ENCODE data around the gene NEUROG2. TPM values are rescaled to one million over a fixed set of nuclear protein-coding genes. Genes with fewer than 3 reads are reported as not detected.
A peak's percentile ranks its signal among the peaks of the same experiment; 100 is the strongest.

Gene NEUROG2
- total RNA-seq, 1 experiment from 2014 or later: 0.12 TPM

DNA sequence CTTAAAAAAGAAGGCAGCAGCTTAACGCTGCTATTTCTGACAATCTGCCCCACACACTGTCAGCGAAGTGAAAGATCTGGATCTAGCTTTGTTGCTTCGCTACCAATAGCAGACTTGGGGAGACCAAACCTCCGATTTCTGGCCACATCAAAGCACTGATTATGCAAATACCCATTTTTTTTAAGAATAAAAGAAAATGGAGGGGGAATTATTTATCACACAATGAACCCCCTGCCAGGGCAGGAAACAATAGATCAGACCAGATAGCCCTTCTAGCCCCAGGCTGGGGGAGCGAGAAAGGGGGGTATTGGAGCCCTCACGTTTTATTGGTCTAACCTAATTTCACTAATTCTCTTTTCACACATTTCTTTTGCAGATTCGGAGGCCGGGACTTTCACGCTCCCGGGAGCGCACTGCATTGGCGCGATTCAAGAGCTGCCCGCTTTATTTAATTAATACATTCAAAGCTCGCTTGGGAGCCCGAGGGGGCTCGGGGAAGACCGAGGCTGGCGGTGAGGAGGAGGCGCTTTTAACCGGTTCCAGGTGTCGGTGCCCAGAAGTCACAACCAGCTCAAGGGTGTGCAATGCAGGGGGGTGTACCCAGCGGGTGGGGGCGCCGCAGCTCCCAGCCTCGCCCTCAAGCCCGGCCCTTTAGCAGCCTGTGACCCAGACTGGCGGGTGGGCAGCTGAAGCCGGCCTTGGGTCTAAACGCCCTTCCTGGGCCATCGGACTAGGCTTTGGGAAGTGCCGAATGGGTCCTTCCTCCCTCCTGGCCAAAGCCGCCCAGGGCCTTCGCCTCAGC, 5.5 kb downstream of the NEUROG2 start:
- H3K27me3 ChIP-seq (ENCODE audit: insufficient read depth, low read length): no peaks in the 10 kb centered on the region
- no peaks in the 10 kb centered on the region for H3K79me2 ChIP-seq (ENCODE audit: insufficient read depth, low read length)
- H3K36me3 ChIP-seq (ENCODE audit: control insufficient read depth in 1 of 2, insufficient read depth in 2 of 2, low read length in 2 of 2): no peaks in the 10 kb centered on the region
- ChIA-PET POLR2A (no interaction called here), CTCF (no interaction called here), RAD21 (ENCODE audit: low non-redundant PET in 1 of 2, low total read pairs in 2 of 2, uncharacterized antibody in 2 of 2, unreplicated experiment in 2 of 2) (no interaction called here)
- H4K20me1 ChIP-seq (ENCODE audit: insufficient read depth): no peaks in the 10 kb centered on the region
- H2AFZ ChIP-seq (ENCODE audit: low read depth, low read length, poor library complexity, severe bottlenecking): no peak overlapping the region
- H3K9ac ChIP-seq (ENCODE audit: low read length): no peak overlapping the region
- no peak overlapping the region for H3K4me3 ChIP-seq (replicated peaks in 1 of 2; ENCODE audit: low read depth in 1 of 2, low read length in 2 of 2)
- no peak for TF ChIP-seq JUND (IDR thresholded peaks at IDR 0.05)
- no peak for TF ChIP-seq EZH2 (IDR thresholded peaks at IDR 0.05)
- no peaks in the 10 kb centered on the region for H3K9me2 ChIP-seq (ENCODE audit: insufficient read depth)
- no peak for ATAC-seq
- DNase-seq (ENCODE audit: low read depth, low spot score): no peak
- H3K9me3 ChIP-seq (ENCODE audit: control insufficient read depth in 1 of 2, insufficient read depth in 1 of 2, low read depth in 1 of 2, low read length in 2 of 2): no peaks in the 10 kb centered on the region
- BruUV-seq (replicated peaks): no TSS peak
- no peak overlapping the region for H3K4me2 ChIP-seq (ENCODE audit: low read length)
- H3K4me1 ChIP-seq (ENCODE audit: control insufficient read depth in 1 of 2, insufficient read depth in 2 of 2, low read length in 2 of 2): peaks cover 0 to 15% of the 10 kb centered on the region in 2 experiments; a peak in 1 of 4 replicates
- H3K27ac ChIP-seq (ENCODE audit: low read depth, low read length): no peak overlapping the region
- intact Hi-C loops (cut with micrococcal nuclease): no loop called here

DNA sequence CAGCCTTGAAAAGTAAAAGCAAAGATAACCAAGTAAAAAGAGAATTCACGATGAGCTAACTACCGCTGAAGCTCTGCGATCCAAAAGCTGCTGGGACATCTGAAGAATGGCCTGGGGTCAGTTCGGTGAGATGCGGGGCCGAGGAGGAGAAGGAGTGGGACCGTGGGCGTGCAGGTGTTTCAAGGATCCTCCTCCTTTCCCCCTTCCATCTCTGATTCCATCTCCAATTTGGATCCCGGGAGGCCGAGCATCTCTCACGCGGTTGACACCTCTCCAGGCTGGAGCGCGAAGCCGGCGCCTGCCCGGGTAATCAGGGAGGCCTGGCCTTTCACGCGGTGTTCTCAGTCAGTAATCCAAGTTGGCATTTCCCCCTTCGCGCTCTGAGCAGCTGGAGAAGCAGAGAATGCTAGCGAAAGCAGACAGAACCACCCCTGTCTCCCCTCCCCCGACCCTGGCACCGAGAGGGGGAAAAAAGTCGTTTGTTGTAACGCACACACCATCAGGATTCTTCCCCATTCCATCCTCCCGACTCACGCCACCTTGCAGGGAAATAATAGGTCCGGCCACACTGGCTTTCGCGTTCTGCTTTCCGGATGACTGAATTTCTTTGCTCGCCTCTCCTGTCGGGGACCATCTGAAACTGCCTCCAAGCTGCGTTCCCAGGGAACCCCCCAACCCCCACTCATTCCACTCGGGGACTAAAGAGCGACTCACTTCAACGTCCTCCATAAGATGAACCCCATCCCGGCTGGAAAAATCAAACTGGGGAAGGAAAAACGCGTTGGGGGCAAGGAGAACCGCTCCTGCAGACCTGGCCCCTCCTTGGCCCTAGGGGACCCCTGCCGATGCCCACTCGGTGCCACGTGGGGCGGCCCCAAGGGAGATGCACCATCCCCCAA, 6.5 kb downstream of the NEUROG2 start:
- H2AFZ ChIP-seq (ENCODE audit: low read depth, low read length, poor library complexity, severe bottlenecking): no peak overlapping the region
- DNase-seq (ENCODE audit: low read depth, low spot score): no peak

More for the DNA sequence above, 6.5 kb downstream of the NEUROG2 start:
- Histone ChIP-seq H3K4me3 (replicated peaks in 1 of 2; ENCODE audit: low read depth in 1 of 2, low read length in 2 of 2) (no peak overlapping the region), H3K36me3 (ENCODE audit: control insufficient read depth in 1 of 2, insufficient read depth in 2 of 2, low read length in 2 of 2) (no peaks in the 10 kb centered on the region), H3K9me2 (ENCODE audit: insufficient read depth) (no peaks in the 10 kb centered on the region), H3K9ac (ENCODE audit: low read length) (no peak overlapping the region), H3K79me2 (ENCODE audit: insufficient read depth, low read length) (no peaks in the 10 kb centered on the region), H4K20me1 (ENCODE audit: insufficient read depth) (no peaks in the 10 kb centered on the region), H3K27ac (ENCODE audit: low read depth, low read length) (no peak overlapping the region), H3K4me1 (ENCODE audit: control insufficient read depth in 1 of 2, insufficient read depth in 2 of 2, low read length in 2 of 2) (peaks cover 0 to 7% of the 10 kb centered on the region in 2 experiments; a peak in 1 of 4 replicates), H3K9me3 (ENCODE audit: control insufficient read depth in 1 of 2, insufficient read depth in 1 of 2, low read depth in 1 of 2, low read length in 2 of 2) (no peaks in the 10 kb centered on the region), H3K4me2 (ENCODE audit: low read length) (peak overlapping the region; percentile 9; the same call in 1 of the 2 replicates), H3K27me3 (ENCODE audit: insufficient read depth, low read length) (no peaks in the 10 kb centered on the region)
- ChIA-PET RAD21 (ENCODE audit: low non-redundant PET in 1 of 2, low total read pairs in 2 of 2, uncharacterized antibody in 2 of 2, unreplicated experiment in 2 of 2) (no interaction called here), POLR2A (no interaction called here), CTCF (no interaction called here)
- BruUV-seq (replicated peaks): no TSS peak
- no peak for TF ChIP-seq EGR1 (IDR thresholded peaks at IDR 0.05; ENCODE audit: low read depth)
- intact Hi-C loops (cut with micrococcal nuclease): no loop called here
- no peak for ATAC-seq
